ENCODE measurements around the gene LIN54. TPM values are rescaled to one million over a fixed set of nuclear protein-coding genes. Genes with fewer than 3 reads are reported as not detected.
A peak's percentile ranks its signal among the peaks of the same experiment; 100 is the strongest.

LIN54 gene
- total and polyA plus RNA-seq, 5 donors, result 2.2 to 7.7 (median 7.3) TPM

- H3K9me3 ChIP-seq (ENCODE audit: control insufficient read depth, low read length), result no peaks in the 10 kb centered on the region
- WGBS, result under 1% methylated on average over 71 of the region's 71 CpGs
- no peaks in the 10 kb centered on the region for H3K27me3 ChIP-seq (ENCODE audit: control insufficient read depth, insufficient read depth)
- H3K4me3 ChIP-seq (ENCODE audit: low read length), result peak within 1 kb of the TSS; percentile 74
- peak within 1 kb of the TSS; percentile 96 for H3K27ac ChIP-seq (ENCODE audit: low read length)
- ATAC-seq, result peak; percentile 99
- intact Hi-C loops (cut with DNase I), result loop anchor here in 2 of 4 donors (10.0 kb wide), 2 partner anchors 124 to 526 kb away; partner anchors contain the start of gene LIN54 (in 1 of the 2)
- peak; percentile 98 to 99 (median 99) for DNase-seq
- H3K4me1 ChIP-seq (ENCODE audit: control insufficient read depth, insufficient read depth, low read length), result no peaks in the 10 kb centered on the region
Observed at GRCh38 chr4:82890901-82891706, 119.5 kb downstream of the LIN54 start, which contains the start of gene SEC31A. SEC31A (minus strand) TSS chr4:82891153; CDS start chr4:82881936, 9,217 bp downstream.

GRCh38 chr4:82890528-82890900 lies 120.1 kb downstream of the LIN54 start:
- Histone ChIP-seq H3K4me3 (ENCODE audit: low read length) (peak overlapping the region; percentile 74), H3K9me3 (ENCODE audit: control insufficient read depth, low read length) (no peaks in the 10 kb centered on the region), H3K4me1 (ENCODE audit: control insufficient read depth, insufficient read depth, low read length) (no peaks in the 10 kb centered on the region), H3K27ac (ENCODE audit: low read length) (peak overlapping the region; percentile 85), H3K27me3 (ENCODE audit: control insufficient read depth, insufficient read depth) (no peaks in the 10 kb centered on the region)
- ATAC-seq (peak; percentile 2 to 25), DNase-seq (no peak)
- intact Hi-C loops (cut with DNase I), result loop anchor here in 2 of 4 donors (10.0 kb wide), 2 partner anchors 124 to 526 kb away; partner anchors contain the start of gene LIN54 (in 1 of the 2)
- WGBS, result under 1% methylated on average over 16 of the region's 16 CpGs

DNA sequence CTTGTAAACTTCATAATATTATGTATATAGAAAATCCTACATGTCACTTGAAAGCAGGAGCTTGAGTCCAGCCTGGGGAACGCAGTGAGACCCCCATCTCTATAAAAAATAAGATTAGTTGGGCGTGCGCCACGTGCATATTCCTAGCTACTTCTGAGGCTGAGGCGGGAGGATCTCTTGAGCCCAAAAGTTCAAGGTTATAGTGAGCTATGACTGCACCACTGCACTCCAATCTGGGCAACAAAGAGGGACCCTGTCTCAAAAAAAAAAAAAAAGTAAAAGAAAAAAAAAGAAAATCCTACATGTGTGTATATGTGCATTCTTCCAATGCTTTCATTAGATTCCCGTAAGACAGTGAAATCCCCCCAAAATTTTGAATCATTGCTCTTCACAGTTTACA lies 121.3 kb downstream of the LIN54 start:
- DNase-seq, result peak in 1 of 3 donors; percentile 17
- Histone ChIP-seq H3K4me3 (ENCODE audit: low read length) (no peak overlapping the region), H3K27ac (ENCODE audit: low read length) (no peak overlapping the region), H3K27me3 (ENCODE audit: control insufficient read depth, insufficient read depth) (no peaks in the 10 kb centered on the region), H3K4me1 (ENCODE audit: control insufficient read depth, insufficient read depth, low read length) (no peaks in the 10 kb centered on the region), H3K9me3 (ENCODE audit: control insufficient read depth, low read length) (no peaks in the 10 kb centered on the region)
- WGBS, result 66% methylated on average over 6 of the region's 6 CpGs
- intact Hi-C loops (cut with DNase I), result no loop called here
- ATAC-seq, result no peak

DNA sequence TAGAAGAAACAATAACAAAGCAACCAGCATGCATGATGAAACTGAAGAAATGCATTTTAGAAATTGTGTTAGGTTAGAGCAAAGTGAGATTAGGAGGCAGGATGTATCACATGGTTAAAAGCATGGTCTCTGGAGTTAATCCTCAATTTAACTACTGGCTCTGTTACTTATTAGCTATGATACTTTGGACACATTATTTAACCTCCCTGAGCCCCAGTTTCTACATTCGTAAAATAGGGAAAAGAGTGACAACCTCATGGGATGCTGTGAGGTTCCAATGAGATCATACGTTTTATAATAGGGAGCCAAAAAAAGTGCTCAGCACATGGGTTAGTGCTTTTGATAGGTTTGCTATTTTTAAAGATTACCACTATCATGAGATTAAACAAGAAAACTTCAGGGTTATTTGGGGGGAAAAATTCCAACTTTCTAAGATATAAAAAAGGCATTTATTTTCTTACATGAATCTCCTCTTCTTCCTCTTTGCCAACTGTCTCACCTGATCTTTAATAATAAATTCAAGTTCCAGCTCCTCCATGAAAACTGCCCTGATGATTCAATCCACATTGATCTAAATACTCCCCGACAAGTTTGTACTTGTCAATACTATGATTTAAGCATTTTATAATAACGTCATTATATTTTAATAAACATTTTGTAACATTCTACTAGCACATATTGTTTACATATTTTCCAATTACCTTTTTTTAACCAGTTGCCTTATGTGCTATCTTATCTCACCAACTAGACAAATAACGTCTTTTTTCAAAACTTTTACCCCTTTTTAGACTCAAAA lies 124.3 kb downstream of the LIN54 start:
- 32% methylated on average over 5 of the region's 5 CpGs for WGBS
- no peaks in the 10 kb centered on the region for H3K9me3 ChIP-seq (ENCODE audit: control insufficient read depth, low read length)
- no peak overlapping the region for H3K4me3 ChIP-seq (ENCODE audit: low read length)
- no peak overlapping the region for H3K27ac ChIP-seq (ENCODE audit: low read length)
- peaks cover 1% of the 10 kb centered on the region for H3K4me1 ChIP-seq (ENCODE audit: control insufficient read depth, insufficient read depth, low read length)
- intact Hi-C loops (cut with DNase I), result no loop called here
- no peaks in the 10 kb centered on the region for H3K27me3 ChIP-seq (ENCODE audit: control insufficient read depth, insufficient read depth)
- no peak for DNase-seq
- ATAC-seq, result no peak

GRCh38 chr4:82885410-82885809 lies 125.2 kb downstream of the LIN54 start:
- no peaks in the 10 kb centered on the region for H3K27me3 ChIP-seq (ENCODE audit: control insufficient read depth, insufficient read depth)
- intact Hi-C loops (cut with DNase I), result no loop called here
- H3K27ac ChIP-seq (ENCODE audit: low read length), result no peak overlapping the region
- no peaks in the 10 kb centered on the region for H3K9me3 ChIP-seq (ENCODE audit: control insufficient read depth, low read length)
- no peak overlapping the region for H3K4me3 ChIP-seq (ENCODE audit: low read length)
- DNase-seq, result no peak
- ATAC-seq, result no peak
- H3K4me1 ChIP-seq (ENCODE audit: control insufficient read depth, insufficient read depth, low read length), result peaks cover 1% of the 10 kb centered on the region

Other genes starting within 250 kb of the LIN54 start
- 10 to 100 TPM; 11.6 to 14.2 (median 12.0) TPM for gene SCD5, start 212.0 kb downstream of the LIN54 start, total RNA-seq
- gene SCD5, start 212.0 kb downstream of the LIN54 start, polyA plus RNA-seq, result 6.0 TPM
- gene SEC31A, start 119.7 kb downstream of the LIN54 start, total RNA-seq, result 100 to 1,000 TPM; 107 to 156 (median 128) TPM
- gene SEC31A, start 119.7 kb downstream of the LIN54 start, polyA plus RNA-seq, result 87.3 TPM
- gene THAP9, start 110.1 kb downstream of the LIN54 start, total RNA-seq, result 1 to 10 TPM; 3.2 to 6.3 (median 3.7) TPM
- gene THAP9, start 110.1 kb downstream of the LIN54 start, polyA plus RNA-seq, result 2.6 TPM
- gene COPS4, start 24.4 kb upstream of the LIN54 start, total RNA-seq, result 10 to 100 TPM; 47.3 to 54.8 (median 50.7) TPM
- gene COPS4, start 24.4 kb upstream of the LIN54 start, polyA plus RNA-seq, result 40.3 TPM
- 1 to 10 TPM; 1.2 to 5.0 (median 3.0) TPM for gene PLAC8, start 103.9 kb upstream of the LIN54 start, total RNA-seq
- gene PLAC8, start 103.9 kb upstream of the LIN54 start, polyA plus RNA-seq, result 1.6 TPM

Measured in right cardiac atrium (tissue), 5 donors.